Inflammatory macrophage treated with lipopolysaccharide for 1 hour (primary cell): ENCODE data around the gene PRR18.

Experiments
- DNase-seq, 2 donors: peaks; one replicate each; pipeline ENCODE4 v3.0.0-alpha.2; 2020 to 2022

PRR18 gene

GRCh38 chr6:166333172-166333995, 25.2 kb upstream of the PRR18 start:
- DNase-seq, result no peak

DNA sequence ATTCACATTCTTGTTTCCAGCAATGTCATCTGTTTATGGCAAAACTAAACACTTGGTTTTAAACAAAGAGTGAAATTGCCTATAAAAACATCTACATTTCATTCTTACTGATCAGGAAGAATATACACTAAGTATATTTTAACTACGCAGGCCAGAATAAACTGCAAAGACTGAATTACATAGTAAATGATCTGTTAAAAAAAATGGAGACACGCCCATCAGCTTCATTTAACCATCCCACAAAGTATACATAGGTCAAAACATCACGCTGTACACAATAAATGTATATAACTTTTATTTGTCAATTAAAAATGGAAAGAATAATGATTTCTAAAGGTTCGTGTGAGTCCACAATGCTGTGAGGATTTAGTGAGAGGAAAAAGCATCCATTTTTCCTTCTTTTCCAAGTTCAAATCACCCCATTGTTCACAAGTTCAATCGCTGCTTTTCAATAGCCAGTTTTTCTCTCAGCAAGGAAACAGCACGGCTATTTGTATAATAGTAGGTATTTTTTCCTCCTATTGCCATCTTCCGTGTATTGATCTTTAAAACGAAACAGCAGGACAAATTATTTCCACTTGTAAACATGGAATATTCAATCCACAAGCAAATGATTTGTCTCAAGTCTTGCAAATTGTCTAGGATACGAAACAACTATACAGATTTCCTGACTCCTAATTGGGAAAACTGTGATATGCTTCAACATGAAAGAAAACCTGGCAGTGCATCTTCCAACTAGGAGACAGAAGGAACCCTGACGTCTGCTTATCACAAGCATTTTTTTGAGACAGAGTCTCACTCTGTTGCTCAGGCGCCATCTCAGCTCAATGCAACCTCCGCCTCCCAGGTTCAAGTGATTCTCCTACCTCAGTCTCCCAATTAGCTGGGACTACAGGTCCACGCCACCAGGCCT, 23.6 kb upstream of the PRR18 start:
- no peak for DNase-seq

DNA sequence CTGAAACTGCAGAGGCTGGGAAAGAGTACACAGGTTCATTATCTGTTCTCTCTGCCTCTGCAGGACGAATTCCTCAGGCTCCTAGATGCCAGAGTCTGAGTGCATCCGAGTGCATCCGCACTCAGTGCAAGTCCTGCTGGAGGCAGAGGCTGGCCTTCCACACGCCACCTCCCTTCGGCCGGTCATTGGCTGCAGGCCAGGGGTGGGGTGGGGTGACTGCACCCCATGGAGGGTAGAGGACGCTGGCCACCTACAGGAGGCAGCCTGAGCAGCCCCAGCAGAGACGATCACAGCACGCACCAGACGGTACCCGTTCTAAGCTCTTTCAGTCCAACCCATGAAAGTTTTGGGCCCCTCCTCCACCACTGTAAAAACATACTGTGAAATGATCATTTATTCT, 22.4 kb upstream of the PRR18 start:
- no peak for DNase-seq

DNA sequence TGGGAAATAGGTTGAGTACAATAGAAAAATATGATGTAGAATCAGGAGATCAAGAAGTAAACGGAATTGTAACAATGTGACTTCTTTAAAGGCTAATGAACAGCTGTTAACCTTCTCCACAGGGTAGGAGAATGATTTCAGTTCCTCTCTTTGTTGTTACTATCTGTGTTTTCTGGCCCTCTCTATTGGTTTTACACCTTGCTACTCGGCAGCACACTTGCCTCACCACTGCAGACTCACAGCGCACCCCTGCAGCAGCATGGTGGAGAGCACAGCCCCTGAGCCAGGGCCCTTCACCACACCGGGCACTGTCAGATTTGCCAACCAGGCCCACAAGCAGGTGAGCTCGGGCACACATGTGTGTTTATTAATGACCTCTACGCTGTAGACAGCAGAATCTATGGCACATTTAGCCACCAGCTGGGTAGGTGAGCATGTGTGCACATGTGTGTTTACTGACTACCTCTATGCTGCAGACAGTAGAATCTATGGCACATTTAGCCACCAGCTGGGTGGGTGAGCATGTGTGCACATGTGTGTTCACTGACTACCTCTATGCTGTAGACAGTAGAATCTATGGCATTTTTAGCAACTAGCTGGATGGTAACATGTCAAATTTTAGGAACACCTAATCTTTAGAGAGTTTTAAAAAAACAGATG, 17.3 kb upstream of the PRR18 start:
- no peak for DNase-seq

DNA sequence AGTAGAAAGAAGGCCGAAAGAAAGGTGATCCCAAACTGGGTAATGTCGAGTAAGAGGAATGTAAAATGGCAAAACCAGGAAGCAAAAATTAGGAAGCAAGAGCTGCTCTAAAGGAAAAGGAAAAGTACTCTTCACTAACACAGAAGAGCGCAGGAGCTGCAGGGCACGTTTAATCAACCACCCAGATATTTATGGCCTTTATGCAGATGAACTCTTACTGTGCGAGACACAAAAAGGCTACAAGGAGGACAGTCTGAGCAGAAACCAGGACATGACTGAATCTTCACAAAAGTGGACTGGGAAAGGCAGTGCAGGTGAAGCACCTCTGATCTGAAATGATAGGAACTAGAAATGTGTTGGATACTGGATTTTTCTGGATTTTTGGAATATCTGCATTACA, 15.2 kb upstream of the PRR18 start:
- DNase-seq, result no peak

DNA sequence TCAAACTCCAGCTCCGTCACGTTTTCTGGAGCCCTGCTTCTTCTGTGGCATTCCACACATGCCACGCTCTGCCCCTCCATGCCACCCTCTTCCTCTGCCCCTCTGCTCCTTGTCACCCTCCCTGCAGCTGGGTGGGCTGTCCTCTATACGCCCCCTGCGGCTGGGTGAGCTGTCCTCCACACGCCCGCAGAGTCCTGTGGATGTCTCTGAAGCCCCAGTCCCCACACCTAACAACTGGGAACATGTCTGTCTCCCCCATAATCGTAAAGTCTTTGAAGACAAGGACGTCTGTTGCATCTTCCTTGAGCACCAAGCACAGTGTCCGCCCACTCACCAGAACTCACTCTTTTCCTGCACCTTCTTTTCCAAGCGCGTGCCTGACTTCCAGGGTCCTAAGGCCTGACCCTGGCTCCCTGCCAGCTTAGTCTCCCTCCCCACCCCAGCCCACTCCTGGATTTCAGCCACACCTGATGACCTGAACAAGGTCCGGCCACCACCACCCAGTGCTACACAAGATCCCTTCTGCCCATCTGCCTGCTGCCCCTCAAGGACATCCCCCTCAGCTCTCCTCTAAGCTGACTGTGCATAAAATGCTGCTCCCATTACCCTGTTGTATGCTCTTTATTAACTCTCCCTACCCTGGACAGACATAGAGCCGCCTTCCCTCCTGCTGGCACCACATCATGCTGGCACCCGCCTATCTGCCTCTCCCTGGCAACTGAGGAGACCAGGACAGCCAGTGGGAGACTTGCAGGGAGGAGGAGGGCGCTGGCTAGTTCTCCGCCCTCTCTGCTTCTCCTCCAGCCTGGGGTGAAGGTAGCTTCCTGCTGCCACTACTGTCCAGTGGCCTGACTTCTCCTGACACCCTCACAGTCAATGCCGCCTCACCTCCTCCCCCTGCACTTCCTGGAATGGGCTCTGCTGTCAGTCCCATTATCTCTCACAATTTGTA, 10.7 kb upstream of the PRR18 start:
- DNase-seq, result no peak

DNA sequence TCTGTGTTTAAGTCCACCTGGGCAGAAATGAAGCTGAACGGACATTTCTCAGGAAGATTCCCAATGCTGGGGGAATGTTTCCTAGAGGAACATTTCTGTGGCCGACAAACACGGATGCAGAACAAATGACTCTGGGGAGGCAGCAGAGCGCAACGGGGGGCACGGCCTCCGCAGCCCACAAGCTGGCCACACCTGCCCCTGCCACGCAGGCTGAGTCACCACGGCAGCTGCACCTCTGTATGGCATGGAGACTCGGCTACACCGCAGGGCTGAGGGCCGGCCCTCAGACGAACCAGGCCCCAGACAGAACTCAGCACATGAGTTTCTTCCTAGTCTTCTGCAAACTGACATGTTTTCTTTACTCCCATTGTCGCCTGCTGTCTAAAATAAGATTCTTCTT, 10.0 kb upstream of the PRR18 start:
- no peak for DNase-seq

DNA sequence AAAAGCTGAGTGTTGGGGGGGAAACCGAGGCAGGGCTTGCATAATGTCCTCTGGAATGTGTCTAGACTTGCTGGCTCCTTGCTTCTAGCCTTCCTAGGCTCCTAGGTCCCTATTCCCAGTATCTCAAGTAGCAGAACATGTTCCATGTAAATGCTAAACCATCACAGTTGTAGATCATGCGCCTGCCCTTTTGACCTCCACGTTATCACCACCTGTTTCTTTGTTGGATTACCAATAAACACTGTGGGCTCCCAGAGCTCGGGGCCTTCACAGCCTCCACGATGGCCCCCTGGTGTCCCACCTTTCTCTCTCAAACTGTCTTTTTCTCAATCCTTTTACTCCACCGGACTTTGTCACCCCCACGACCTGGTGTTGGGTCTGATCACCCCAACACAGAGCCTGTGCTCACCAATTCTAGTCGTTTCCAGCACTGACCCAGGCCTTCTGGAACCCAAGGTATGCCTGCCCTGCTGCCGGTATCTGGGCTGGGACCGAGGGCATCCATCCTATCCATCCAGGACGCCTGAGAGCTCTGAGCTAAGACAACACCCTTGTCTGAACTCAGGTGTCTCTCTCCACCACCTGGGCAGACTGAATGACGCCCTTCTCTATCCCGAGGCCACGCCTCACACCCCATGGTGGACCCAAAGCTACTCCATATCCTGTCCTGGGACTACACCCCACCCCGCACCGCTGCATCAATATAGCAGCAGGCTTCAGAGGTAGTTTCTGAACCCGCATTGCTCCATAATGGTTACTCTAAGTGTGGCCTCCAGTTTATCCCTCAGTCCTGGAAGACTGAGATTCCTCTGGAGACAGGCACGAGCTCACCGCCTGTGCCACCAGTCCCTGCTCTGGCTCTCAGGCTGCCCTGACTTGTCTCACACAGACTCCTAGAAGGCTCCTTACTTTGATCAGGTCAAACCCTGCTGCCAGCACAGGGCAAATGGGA, 9.3 kb upstream of the PRR18 start:
- DNase-seq, result no peak

GRCh38 chr6:166315436-166315835, 7.2 kb upstream of the PRR18 start:
- no peak for DNase-seq

DNA sequence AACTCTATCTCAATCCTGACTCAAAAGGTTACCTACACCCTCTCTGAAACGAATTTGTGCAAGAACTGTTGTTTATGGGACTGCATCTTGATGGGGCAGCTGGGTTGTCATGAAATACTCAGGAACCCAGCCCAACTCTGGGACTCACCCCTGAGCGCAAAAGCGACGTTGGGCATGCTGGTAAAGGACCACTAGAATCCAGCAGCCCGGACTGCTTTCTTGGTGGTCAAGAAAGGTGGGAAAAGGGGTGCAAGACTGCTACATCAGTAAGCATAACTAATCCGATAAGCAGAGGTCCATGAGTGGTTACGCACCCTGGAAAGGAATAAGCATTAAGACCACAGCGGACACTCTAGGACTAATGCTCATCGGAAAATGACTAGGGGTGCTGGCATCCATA, 6.3 kb upstream of the PRR18 start:
- no peak for DNase-seq

DNA sequence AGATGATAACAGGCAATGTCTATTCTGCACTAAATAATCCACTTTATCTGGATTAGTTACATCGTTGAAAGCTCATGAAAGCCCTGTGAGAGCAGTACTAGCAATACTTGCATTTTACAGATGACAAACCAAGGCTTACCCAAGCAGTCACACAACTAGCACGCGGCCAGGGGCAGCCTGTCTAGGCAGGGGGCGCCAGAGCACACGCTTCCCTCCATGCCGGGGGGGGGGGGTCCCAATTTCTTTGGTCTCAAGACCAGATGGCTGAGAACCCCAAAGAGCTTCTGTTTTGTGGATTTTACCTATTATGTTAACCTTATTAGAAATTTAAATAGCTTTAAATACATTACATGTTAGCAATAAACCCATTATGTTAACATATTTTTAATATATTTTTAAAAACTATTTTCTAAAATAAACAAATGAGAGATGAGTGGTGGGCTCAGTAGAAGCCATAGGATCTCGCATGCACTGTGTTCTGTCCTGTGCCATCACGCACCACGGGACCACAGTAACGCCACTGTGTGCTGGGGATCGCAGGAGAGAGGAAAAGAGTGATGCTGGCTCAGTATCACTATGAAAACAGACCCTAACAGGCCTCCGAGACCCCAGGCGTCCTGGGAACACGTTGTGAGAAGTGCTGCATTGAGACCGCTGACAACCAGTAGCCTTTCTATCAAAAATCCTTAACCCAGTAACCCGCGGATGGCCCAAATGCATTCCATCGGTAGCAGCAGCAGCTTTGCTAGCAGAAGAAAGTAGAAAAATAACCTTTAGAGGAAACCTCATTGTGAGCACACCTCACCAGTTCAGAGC, 5.3 kb upstream of the PRR18 start:
- DNase-seq, result peak; percentile 39 to 82

DNA sequence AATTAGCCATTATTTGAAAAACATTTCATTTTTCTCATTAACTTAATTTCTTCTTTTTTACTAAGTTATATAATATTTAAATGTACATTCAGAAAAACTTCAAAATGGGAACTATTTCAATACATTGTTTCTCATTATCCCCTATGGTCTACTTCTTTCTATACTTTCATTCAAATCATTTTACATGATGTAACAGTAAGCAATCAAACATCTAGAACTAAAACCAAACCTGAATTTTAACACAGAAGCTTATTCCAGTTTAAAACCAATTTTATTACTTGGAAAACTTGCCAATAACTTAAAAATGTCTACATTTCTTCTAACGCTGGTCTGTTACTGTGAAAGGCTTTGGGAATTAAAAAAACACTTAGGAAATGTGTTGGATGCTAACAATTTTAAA, 4.6 kb upstream of the PRR18 start:
- no peak for DNase-seq

DNA sequence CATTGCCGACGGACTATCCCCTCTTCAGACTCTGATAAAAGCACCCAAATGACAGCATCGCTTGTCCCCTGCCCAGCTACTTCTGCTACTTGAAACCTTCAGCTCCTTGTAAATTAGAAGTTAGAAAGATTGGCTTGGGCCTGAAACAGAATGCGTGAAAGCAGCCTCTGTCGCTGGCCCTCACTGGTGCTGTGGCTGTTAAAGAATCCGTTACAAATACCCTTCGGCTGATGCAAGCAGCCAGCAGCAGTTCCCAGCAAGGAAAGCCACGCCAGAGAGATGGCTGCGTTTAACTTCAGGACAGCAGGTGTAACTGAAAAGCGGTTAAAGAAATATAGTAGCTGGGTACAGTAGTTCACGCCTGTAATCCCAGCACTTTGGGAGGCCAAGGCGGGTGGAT, 2.4 kb upstream of the PRR18 start:
- DNase-seq, result no peak

DNA sequence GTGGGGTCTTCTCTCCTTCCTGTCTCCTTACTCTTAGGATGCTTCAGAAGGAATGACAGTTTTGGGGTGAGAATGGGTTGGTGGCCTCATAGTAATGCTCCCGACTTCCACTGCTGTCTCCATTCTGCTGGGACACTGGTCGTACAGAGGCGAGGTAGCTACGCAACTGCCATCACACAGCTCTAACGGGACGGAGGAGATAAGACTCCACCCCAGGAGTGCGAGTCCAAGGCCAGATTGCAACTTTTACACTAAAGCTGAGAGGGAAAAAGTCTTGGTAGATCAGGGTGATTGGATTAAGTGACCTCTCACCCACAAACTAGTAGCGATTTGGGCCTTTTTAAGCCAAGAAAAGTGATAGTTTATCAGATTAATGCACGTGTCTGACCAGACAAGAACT, 1.8 kb upstream of the PRR18 start:
- DNase-seq, result no peak

- no peak for DNase-seq
These were observed 787 bp upstream of the PRR18 start for GRCh38 chr6:166308769-166309589.

GRCh38 chr6:166307082-166308032, 835 bp downstream of the PRR18 start:
- DNase-seq, result no peak

DNA sequence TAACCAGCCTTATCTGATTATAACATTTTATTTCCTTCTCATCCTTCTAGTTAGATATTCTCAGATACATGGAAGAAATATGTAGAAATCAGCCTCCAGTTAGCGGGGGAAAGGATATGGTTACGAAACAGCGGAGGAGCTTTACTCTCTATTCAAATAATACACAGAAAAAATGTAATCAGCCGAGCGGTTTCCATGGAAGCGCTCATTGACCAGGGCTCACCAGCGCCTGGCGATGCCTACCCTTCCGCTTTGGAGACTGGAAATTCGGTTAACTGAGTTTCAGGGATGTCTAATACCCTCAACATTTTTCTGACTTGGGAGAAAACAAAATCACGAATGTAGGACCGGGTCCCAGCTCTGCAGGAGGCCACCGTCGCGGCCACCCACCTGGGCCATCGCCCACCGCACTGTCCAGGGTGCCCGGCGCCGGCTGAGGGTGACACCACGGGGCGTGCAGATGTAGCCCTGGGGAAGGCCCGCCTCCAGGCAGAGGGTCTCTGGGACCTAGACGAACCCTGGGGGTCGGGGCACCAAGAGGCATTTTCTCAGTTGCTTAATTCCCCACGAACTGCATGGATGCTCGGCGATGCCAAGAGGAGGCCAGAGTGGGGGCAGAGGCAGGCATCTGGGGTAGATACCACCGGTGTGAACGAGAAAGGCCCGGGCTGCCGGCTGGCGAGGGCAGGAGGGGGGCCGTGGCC, 1.7 kb downstream of the PRR18 start:
- DNase-seq, result no peak
